HEK293T (cell line): ENCODE measurements around the gene CLIC6.

Experiments used
- ARNT ChIP-seq: fragments of 450-650 bp; IDR thresholded peaks from 2 replicates; pipeline ENCODE4 v1.6.1; 2017; ENCODE audit warnings: mild to moderate bottlenecking
- BHLHE40 ChIP-seq: fragments of 450-650 bp; IDR thresholded peaks from 2 replicates; pipeline ENCODE4 v1.6.1; 2016; ENCODE audit warnings: mild to moderate bottlenecking, moderate library complexity, borderline replicate concordance
- CTBP1 ChIP-seq: fragments of 450-650 bp; IDR thresholded peaks from 2 replicates; pipeline ENCODE4 v1.6.1; 2016; ENCODE audit warnings: borderline replicate concordance
- ELF4 ChIP-seq: fragments of 450-650 bp; IDR thresholded peaks from 2 replicates; pipeline ENCODE4 v1.6.1; 2017; ENCODE audit warnings: antibody characterized with exemption
- FOXA1 ChIP-seq: fragments of 450-650 bp; IDR thresholded peaks from 2 replicates; pipeline ENCODE4 v1.6.1; 2016; ENCODE audit warnings: mild to moderate bottlenecking
- FOXK2 ChIP-seq: fragments of 450-650 bp; IDR thresholded peaks from 2 replicates; pipeline ENCODE4 v1.6.1; 2016; ENCODE audit warnings: mild to moderate bottlenecking
- FOXM1 ChIP-seq: fragments of 450-650 bp; IDR thresholded peaks from 2 replicates; pipeline ENCODE4 v1.6.1; 2017; ENCODE audit warnings: mild to moderate bottlenecking, borderline replicate concordance
- HDGF ChIP-seq: fragments of 450-650 bp; IDR thresholded peaks from 2 replicates; pipeline ENCODE4 v1.6.1; 2017; ENCODE audit warnings: antibody characterized with exemption, borderline replicate concordance
- L3MBTL2 ChIP-seq: fragments of 450-650 bp; conservative IDR thresholded peaks from 2 replicates; pipeline ENCODE4 v1.6.1; 2016; ENCODE audit warnings: mild to moderate bottlenecking
- LEF1 ChIP-seq: fragments of 450-650 bp; IDR thresholded peaks from 2 replicates; pipeline ENCODE4 v1.6.1; 2017; ENCODE audit warnings: mild to moderate bottlenecking, borderline replicate concordance
- NFRKB ChIP-seq: fragments of 450-650 bp; IDR thresholded peaks from 2 replicates; pipeline ENCODE4 v1.6.1; 2016; ENCODE audit warnings: mild to moderate bottlenecking, moderate library complexity
- SP1 ChIP-seq: fragments of 450-650 bp; IDR thresholded peaks from 2 replicates; pipeline ENCODE4 v1.6.1; 2017
- SUZ12 ChIP-seq: fragments of 450-650 bp; IDR thresholded peaks from 2 replicates; pipeline ENCODE4 v1.6.1; 2016; ENCODE audit warnings: mild to moderate bottlenecking
- ZNF384 ChIP-seq: fragments of 450-650 bp; IDR thresholded peaks from 2 replicates; pipeline ENCODE4 v1.6.1; 2016

DNA sequence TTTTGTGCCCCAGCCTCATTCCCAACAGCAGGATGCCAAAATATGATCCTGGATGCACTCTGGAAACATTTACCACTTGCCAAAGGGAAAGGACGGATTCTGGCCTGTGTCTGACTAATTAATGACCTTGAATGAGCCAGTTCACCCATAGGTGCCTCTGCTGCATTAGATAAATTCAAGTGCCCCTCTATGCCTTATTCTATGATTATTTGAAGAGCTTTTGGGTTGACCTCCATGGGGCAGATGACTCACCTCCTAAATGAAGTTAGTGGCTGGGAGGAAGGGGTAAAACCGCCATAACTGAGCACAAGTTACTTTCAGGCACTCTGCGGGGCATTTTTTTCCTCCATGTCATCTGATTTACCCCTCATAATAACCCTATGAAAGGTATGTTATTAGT, 98.1 kb downstream of the CLIC6 start:
- TF ChIP-seq SP1, result no peak
- no peak for TF ChIP-seq FOXK2
- no peak for TF ChIP-seq LEF1
- TF ChIP-seq ELF4, result no peak
- TF ChIP-seq FOXA1, result no peak
- TF ChIP-seq FOXM1, result no peak
- TF ChIP-seq ZNF384, result no peak
- TF ChIP-seq L3MBTL2, result no peak
- no peak for TF ChIP-seq SUZ12
- no peak for TF ChIP-seq NFRKB
- no peak for TF ChIP-seq ARNT
- TF ChIP-seq HDGF, result no peak
- no peak for TF ChIP-seq CTBP1
- TF ChIP-seq BHLHE40, result no peak
